ENCODE results near the gene COL28A1.

The COL28A1 gene

DNA sequence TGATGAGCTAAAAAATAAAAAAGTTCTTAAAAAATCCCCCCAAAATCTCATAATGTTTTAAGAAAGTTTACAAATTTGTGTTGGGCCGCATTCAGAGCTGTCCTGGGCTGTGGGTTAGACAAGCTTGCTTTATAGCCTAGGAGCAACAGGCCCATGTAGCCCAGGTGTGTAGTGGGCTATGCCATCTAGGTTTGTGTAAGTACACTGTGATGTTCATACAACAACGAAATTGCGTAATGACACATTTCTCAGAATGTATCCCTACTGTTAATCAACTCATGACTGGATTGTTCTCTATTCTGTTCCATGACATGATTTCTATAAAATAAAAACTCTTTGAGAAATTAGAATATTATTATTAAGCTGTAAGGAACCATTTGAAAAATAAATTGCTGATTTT, 44.0 kb upstream of the COL28A1 start:
- DNase-seq (ENCODE audit: low read depth), result no peak
- no peak overlapping the region for H3K4me3 ChIP-seq (ENCODE audit: low read depth, low read length)
- TF ChIP-seq CTCF (IDR thresholded peaks at IDR 0.05; ENCODE audit: low read depth, low read length), result no peak
- no peak for TF ChIP-seq MAX (IDR thresholded peaks at IDR 0.05; ENCODE audit: low read depth, low read length)
- TF ChIP-seq POLR2A (IDR thresholded peaks at IDR 0.05; ENCODE audit: extremely low read depth, insufficient read length), result no peak
- no peak for TF ChIP-seq MYC (IDR thresholded peaks at IDR 0.05; ENCODE audit: low read depth, low read length)

GRCh38 chr7:7577888-7578287, 42.2 kb upstream of the COL28A1 start:
- TF ChIP-seq MAX (IDR thresholded peaks at IDR 0.05; ENCODE audit: low read depth, low read length) (no peak), POLR2A (IDR thresholded peaks at IDR 0.05; ENCODE audit: extremely low read depth, insufficient read length) (no peak), CTCF (IDR thresholded peaks at IDR 0.05; ENCODE audit: low read depth, low read length) (no peak), MYC (IDR thresholded peaks at IDR 0.05; ENCODE audit: low read depth, low read length) (no peak)
- DNase-seq (ENCODE audit: low read depth), result peak; percentile 74
- no peak overlapping the region for H3K4me3 ChIP-seq (ENCODE audit: low read depth, low read length)

DNA sequence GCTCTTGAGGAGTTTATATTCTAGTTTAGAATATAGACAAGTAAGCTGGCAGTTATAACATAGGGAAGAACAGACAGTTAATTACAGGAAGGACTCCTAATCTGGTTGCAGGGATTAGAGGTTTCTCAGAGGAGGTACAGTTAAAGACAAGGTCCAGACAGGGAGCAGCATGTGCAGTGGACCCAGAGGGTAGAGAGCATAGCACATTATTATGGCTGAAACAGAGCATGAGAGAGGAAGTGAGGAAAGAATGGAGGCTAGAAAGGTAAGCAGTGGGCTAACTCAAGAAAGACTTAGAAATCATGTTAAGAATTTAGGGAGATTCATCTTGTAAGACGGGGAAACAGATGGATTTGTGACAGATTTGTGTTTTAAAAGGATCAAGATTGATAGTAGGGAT, 40.7 kb upstream of the COL28A1 start:
- no peak for DNase-seq (ENCODE audit: low read depth)
- TF ChIP-seq MAX (IDR thresholded peaks at IDR 0.05; ENCODE audit: low read depth, low read length), result no peak
- H3K4me3 ChIP-seq (ENCODE audit: low read depth, low read length), result no peak overlapping the region

GRCh38 chr7:7573701-7574100, 38.0 kb upstream of the COL28A1 start:
- TF ChIP-seq CTCF (IDR thresholded peaks at IDR 0.05; ENCODE audit: low read depth, low read length) (no peak), POLR2A (IDR thresholded peaks at IDR 0.05; ENCODE audit: extremely low read depth, insufficient read length) (no peak), MYC (IDR thresholded peaks at IDR 0.05; ENCODE audit: low read depth, low read length) (no peak), MAX (IDR thresholded peaks at IDR 0.05; ENCODE audit: low read depth, low read length) (no peak)
- no peak overlapping the region for H3K4me3 ChIP-seq (ENCODE audit: low read depth, low read length)
- no peak for DNase-seq (ENCODE audit: low read depth)

DNA sequence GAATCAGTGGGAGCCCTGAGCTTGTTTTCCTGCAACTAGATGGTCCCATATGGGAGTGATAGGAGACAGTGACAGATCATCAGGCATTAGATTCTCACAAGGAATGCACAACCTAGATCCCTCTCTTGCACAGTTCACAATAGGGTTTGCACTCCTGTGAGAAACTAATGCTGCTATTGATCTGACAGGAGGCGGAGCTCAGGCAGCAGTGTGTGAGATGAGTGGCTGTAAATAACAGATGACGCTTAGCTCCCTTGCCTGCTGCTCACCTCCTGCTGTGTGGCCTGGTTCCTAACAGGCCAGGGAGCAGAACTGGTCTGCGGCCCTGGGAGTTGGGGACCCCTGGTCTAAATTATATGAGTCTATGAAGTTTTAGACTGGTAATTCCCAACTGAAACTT, 34.9 kb upstream of the COL28A1 start:
- H3K4me3 ChIP-seq (ENCODE audit: low read depth, low read length), result no peak overlapping the region
- TF ChIP-seq CTCF (IDR thresholded peaks at IDR 0.05; ENCODE audit: low read depth, low read length), result no peak
- no peak for TF ChIP-seq MYC (IDR thresholded peaks at IDR 0.05; ENCODE audit: low read depth, low read length)
- no peak for TF ChIP-seq POLR2A (IDR thresholded peaks at IDR 0.05; ENCODE audit: extremely low read depth, insufficient read length)
- TF ChIP-seq MAX (IDR thresholded peaks at IDR 0.05; ENCODE audit: low read depth, low read length), result no peak
- no peak for DNase-seq (ENCODE audit: low read depth)

DNA sequence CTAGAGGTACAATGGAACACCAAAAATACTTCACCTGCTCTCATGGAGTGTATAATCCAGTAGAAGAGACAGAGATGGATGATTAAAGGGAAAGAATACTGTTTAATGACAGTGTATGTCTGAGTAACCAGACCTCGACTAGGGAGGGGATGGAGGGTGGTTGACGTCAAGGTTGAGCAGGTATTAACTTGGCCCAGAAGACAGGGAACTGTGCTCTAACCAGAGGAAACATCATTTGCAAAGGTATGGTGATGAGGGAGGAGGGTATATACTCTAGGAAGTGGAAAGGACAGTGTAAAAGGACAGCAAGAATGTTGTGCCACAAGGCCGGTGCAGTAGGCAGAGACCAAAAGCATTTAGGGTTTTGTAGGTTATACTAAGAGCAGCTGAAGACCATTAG, 33.9 kb upstream of the COL28A1 start:
- TF ChIP-seq MYC (IDR thresholded peaks at IDR 0.05; ENCODE audit: low read depth, low read length) (no peak), CTCF (IDR thresholded peaks at IDR 0.05; ENCODE audit: low read depth, low read length) (no peak), MAX (IDR thresholded peaks at IDR 0.05; ENCODE audit: low read depth, low read length) (no peak), POLR2A (IDR thresholded peaks at IDR 0.05; ENCODE audit: extremely low read depth, insufficient read length) (no peak)
- peak overlapping the region; percentile 91 for H3K4me3 ChIP-seq (ENCODE audit: low read depth, low read length)
- no peak for DNase-seq (ENCODE audit: low read depth)
